Activated CD4-positive, alpha-beta T cell treated with anti-CD3 and anti-CD28 coated beads for 36 hours (primary cell): ENCODE results near the gene ATP4B. TPM values are rescaled to one million over a fixed set of nuclear protein-coding genes. Genes with fewer than 3 reads are reported as not detected.
A peak's percentile ranks its signal among the peaks of the same experiment; 100 is the strongest.

Experiments
- ATAC-seq: fragments of 200-7000 bp; cut with Tn5 transposase; one replicate; pipeline ENCODE4 v1.10.0; 2021; ENCODE audit warnings: mild to moderate bottlenecking, moderate library complexity
- CTCF ChIA-PET: fragments of 350-600 bp; sonication (Branson Sonifier 250); formaldehyde crosslinking; loops from one replicate; lab custom pipeline; 2021; ENCODE audit warnings: antibody characterized with exemption; lab: Charles Lee
- POLR2A ChIA-PET: fragments of 350-600 bp; sonication (Branson Sonifier 250); formaldehyde crosslinking; loops from one replicate; lab custom pipeline; 2021; ENCODE audit warnings: antibody characterized with exemption, inconsistent platforms; lab: Charles Lee
- DNase-seq: peaks from one replicate; pipeline ENCODE4 v3.0.0-alpha.2; 2020
- H3K27ac Mint-ChIP-seq: one replicate; pipeline ENCODE4 v1.8.0; 2021; ENCODE audit warnings: mixed read lengths
- H3K27me3 Mint-ChIP-seq: one replicate; pipeline ENCODE4 v1.8.0; 2021; ENCODE audit warnings: mixed read lengths
- H3K36me3 Mint-ChIP-seq: one replicate; pipeline ENCODE4 v1.8.0; 2021; ENCODE audit warnings: low read depth, mixed read lengths
- H3K4me1 Mint-ChIP-seq: one replicate; pipeline ENCODE4 v1.8.0; 2021; ENCODE audit warnings: mixed read lengths
- H3K4me3 Mint-ChIP-seq: one replicate; pipeline ENCODE4 v1.8.0; 2021; ENCODE audit warnings: mild to moderate bottlenecking, moderate library complexity, mixed read lengths
- H3K9me3 Mint-ChIP-seq: one replicate; pipeline ENCODE4 v1.8.0; 2021; ENCODE audit warnings: low read depth, mixed read lengths
- intact Hi-C, 2 experiments: fragments of 100-400 bp; cut with DNase I in 1 of 2; cut with micrococcal nuclease in 1 of 2; formaldehyde crosslinking; loops; one replicate each; pipeline versions ENCODE4 v1.14.2 to v1.15.1; 2022 to 2024; cut with DNase I, micrococcal nuclease
- total RNA-seq, 2 experiments: library from RNA; stranded (reverse); gene quantifications; one replicate each; pipeline ENCODE4 v1.2.3, GENCODE V29; 2021

Gene ATP4B
- total RNA-seq, 2 experiments from 2014 or later, result not detected

GRCh38 chr13:113647351-113648215, 10.4 kb downstream of the ATP4B start:
- CTCF ChIA-PET, result interaction anchor here (0.6 to 1.4 kb wide), 3 partner anchors 60 to 194 kb away, joined by 3 to 4 read pairs (median 3); no protein-coding TSS in a partner anchor
- POLR2A ChIA-PET, result no interaction called here
- intact Hi-C loops, result no loop called here
- DNase-seq (peak; percentile 12), ATAC-seq (peak; percentile 14)
- Mint-ChIP-seq H3K27me3 (no peaks in the 10 kb centered on the region), H3K4me1 (peaks cover 20% of the 10 kb centered on the region), H3K9me3 (no peaks in the 10 kb centered on the region), H3K36me3 (peaks cover 5% of the 10 kb centered on the region), H3K27ac (no peak overlapping the region), H3K4me3 (no peak overlapping the region)

- no peak overlapping the region for H3K4me3 Mint-ChIP-seq
- ChIA-PET CTCF (interaction anchor here (0.6 to 1.4 kb wide), 5 partner anchors 59 to 676 kb away, joined by 3 to 4 read pairs (median 3); no protein-coding TSS in a partner anchor), POLR2A (no interaction called here)
- peaks cover 20% of the 10 kb centered on the region for H3K4me1 Mint-ChIP-seq
- DNase-seq (peak; percentile 30), ATAC-seq (peak; percentile 35)
- intact Hi-C loops, result no loop called here
- H3K36me3 Mint-ChIP-seq, result peaks cover 11% of the 10 kb centered on the region
- no peak overlapping the region for H3K27ac Mint-ChIP-seq
- no peaks in the 10 kb centered on the region for H3K9me3 Mint-ChIP-seq
- H3K27me3 Mint-ChIP-seq, result no peaks in the 10 kb centered on the region
Measured at GRCh38 chr13:113646921-113647340, 11.1 kb downstream of the ATP4B start.

- ChIA-PET CTCF (interaction anchor here (0.6 to 1.4 kb wide), 5 partner anchors 58 to 676 kb away, joined by 3 to 5 read pairs (median 4); no protein-coding TSS in a partner anchor), POLR2A (no interaction called here)
- H3K27me3 Mint-ChIP-seq, result no peaks in the 10 kb centered on the region
- H3K27ac Mint-ChIP-seq, result no peak overlapping the region
- ATAC-seq (peak; percentile 30), DNase-seq (peak; percentile 6)
- H3K9me3 Mint-ChIP-seq, result no peaks in the 10 kb centered on the region
- H3K4me1 Mint-ChIP-seq, result peaks cover 20% of the 10 kb centered on the region
- H3K36me3 Mint-ChIP-seq, result peaks cover 15% of the 10 kb centered on the region
- no peak overlapping the region for H3K4me3 Mint-ChIP-seq
- intact Hi-C loops, result no loop called here
Measured at GRCh38 chr13:113646376-113646775, 11.6 kb downstream of the ATP4B start.

- peak; percentile 0 for DNase-seq
- Mint-ChIP-seq H3K36me3 (peaks cover 21% of the 10 kb centered on the region), H3K4me3 (no peak overlapping the region), H3K9me3 (no peaks in the 10 kb centered on the region), H3K27ac (no peak overlapping the region), H3K27me3 (no peaks in the 10 kb centered on the region), H3K4me1 (peaks cover 20% of the 10 kb centered on the region)
- CTCF ChIA-PET, result no interaction called here
- ATAC-seq, result no peak
- POLR2A ChIA-PET, result no interaction called here
- intact Hi-C loops, result no loop called here
Measured at GRCh38 chr13:113645329-113645728, 12.7 kb downstream of the ATP4B start.

- POLR2A ChIA-PET, result no interaction called here
- Mint-ChIP-seq H3K4me1 (peaks cover 20% of the 10 kb centered on the region), H3K27ac (no peak overlapping the region), H3K4me3 (no peak overlapping the region), H3K27me3 (no peaks in the 10 kb centered on the region), H3K36me3 (peaks cover 27% of the 10 kb centered on the region), H3K9me3 (no peaks in the 10 kb centered on the region)
- no peak for DNase-seq
- intact Hi-C loops, result no loop called here
- ATAC-seq, result no peak
- CTCF ChIA-PET, result no interaction called here
Measured at GRCh38 chr13:113644800-113645199, 13.2 kb downstream of the ATP4B start.

GRCh38 chr13:113643593-113643992, 14.4 kb downstream of the ATP4B start:
- POLR2A ChIA-PET, result no interaction called here

GRCh38 chr13:113642563-113642962, 15.4 kb downstream of the ATP4B start:
- H3K27me3 Mint-ChIP-seq, result no peaks in the 10 kb centered on the region
- H3K4me3 Mint-ChIP-seq, result no peak overlapping the region
- no peak for DNase-seq
- no peaks in the 10 kb centered on the region for H3K9me3 Mint-ChIP-seq
- intact Hi-C loops, result no loop called here
- POLR2A ChIA-PET, result no interaction called here
- peaks cover 39% of the 10 kb centered on the region for H3K36me3 Mint-ChIP-seq
- CTCF ChIA-PET, result interaction anchor here (1.1 kb wide), 1 partner anchor 86 kb away, joined by 4 read pairs; no protein-coding TSS in a partner anchor
- H3K27ac Mint-ChIP-seq, result no peak overlapping the region
- peaks cover 19% of the 10 kb centered on the region for H3K4me1 Mint-ChIP-seq
- ATAC-seq, result no peak

More at GRCh38 chr13:113643593-113643992, 14.4 kb downstream of the ATP4B start:
- H3K4me1 Mint-ChIP-seq, result peaks cover 20% of the 10 kb centered on the region
- DNase-seq, result no peak
- no peak overlapping the region for H3K4me3 Mint-ChIP-seq
- H3K9me3 Mint-ChIP-seq, result no peaks in the 10 kb centered on the region
- no peak overlapping the region for H3K27ac Mint-ChIP-seq
- intact Hi-C loops, result no loop called here
- CTCF ChIA-PET, result no interaction called here
- no peak for ATAC-seq
- H3K27me3 Mint-ChIP-seq, result no peaks in the 10 kb centered on the region
- peaks cover 35% of the 10 kb centered on the region for H3K36me3 Mint-ChIP-seq

GRCh38 chr13:113641426-113641825, 16.6 kb downstream of the ATP4B start:
- ATAC-seq (no peak), DNase-seq (no peak)
- POLR2A ChIA-PET, result no interaction called here
- intact Hi-C loops, result no loop called here
- no peak overlapping the region for H3K4me3 Mint-ChIP-seq
- no peaks in the 10 kb centered on the region for H3K9me3 Mint-ChIP-seq
- H3K27me3 Mint-ChIP-seq, result no peaks in the 10 kb centered on the region
- no peak overlapping the region for H3K27ac Mint-ChIP-seq
- peaks cover 51% of the 10 kb centered on the region for H3K36me3 Mint-ChIP-seq
- CTCF ChIA-PET, result no interaction called here
- H3K4me1 Mint-ChIP-seq, result peaks cover 10% of the 10 kb centered on the region

- Mint-ChIP-seq H3K9me3 (no peaks in the 10 kb centered on the region), H3K36me3 (peaks cover 63% of the 10 kb centered on the region), H3K4me1 (peaks cover 3% of the 10 kb centered on the region), H3K27me3 (no peaks in the 10 kb centered on the region), H3K27ac (no peak overlapping the region), H3K4me3 (no peak overlapping the region)
- DNase-seq (no peak), ATAC-seq (no peak)
- POLR2A ChIA-PET, result no interaction called here
- intact Hi-C loops, result loop anchor here in 1 of 2 experiments (5.0 kb wide), 1 partner anchor 52 kb away; no protein-coding TSS in a partner anchor
- CTCF ChIA-PET, result no interaction called here
Measured at GRCh38 chr13:113639616-113640262, 18.3 kb downstream of the ATP4B start.

GRCh38 chr13:113638806-113639205, 19.2 kb downstream of the ATP4B start:
- Mint-ChIP-seq H3K9me3 (no peaks in the 10 kb centered on the region), H3K4me1 (peaks cover 12% of the 10 kb centered on the region), H3K36me3 (peaks cover 73% of the 10 kb centered on the region), H3K27ac (no peak overlapping the region), H3K27me3 (no peaks in the 10 kb centered on the region), H3K4me3 (no peak overlapping the region)
- no peak for ATAC-seq
- ChIA-PET CTCF (no interaction called here), POLR2A (no interaction called here)
- intact Hi-C loops, result loop anchor here in 1 of 2 experiments (5.0 kb wide), 1 partner anchor 52 kb away; no protein-coding TSS in a partner anchor
- DNase-seq, result no peak

GRCh38 chr13:113638173-113638746, 19.7 kb downstream of the ATP4B start:
- Mint-ChIP-seq H3K27me3 (no peaks in the 10 kb centered on the region), H3K27ac (no peak overlapping the region), H3K9me3 (no peaks in the 10 kb centered on the region), H3K4me3 (no peak overlapping the region), H3K4me1 (peaks cover 17% of the 10 kb centered on the region), H3K36me3 (peaks cover 78% of the 10 kb centered on the region)
- ChIA-PET CTCF (interaction anchor here (0.5 kb wide), 1 partner anchor 109 kb away, joined by 3 read pairs; no protein-coding TSS in a partner anchor), POLR2A (no interaction called here)
- no peak for ATAC-seq
- DNase-seq, result peak; percentile 1
- intact Hi-C loops, result loop anchor here in 1 of 2 experiments (5.0 kb wide), 1 partner anchor 51 kb away; no protein-coding TSS in a partner anchor
